Aorta (tissue), 5 donors: ENCODE data around the gene WNT7A. TPM values are rescaled to one million over a fixed set of nuclear protein-coding genes. Genes with fewer than 3 reads are reported as not detected.

Experiments used
- ATAC-seq: fragments of 200-7000 bp; cut with Tn5 transposase; one replicate; pipeline ENCODE4 v1.9.1; 2022; ENCODE audit warnings: moderate library complexity; ENCODE audit not compliant: low FRiP score
- DNase-seq, 2 donors: peaks; one replicate each; pipeline ENCODE4 v3.0.0-alpha.2; 2020
- H3K27ac ChIP-seq, 2 donors: one replicate each; pipeline ENCODE4 v1.5.1; 2013; ENCODE audit warnings: low read length in 2 of 2, mild to moderate bottlenecking in 2 of 2, moderate library complexity in 2 of 2, control low read depth in 1 of 2, inconsistent platforms in 1 of 2, low read depth in 1 of 2
- H3K27me3 ChIP-seq, 2 donors: one replicate each; pipeline ENCODE4 v1.6.1; 2013; ENCODE audit warnings: control low read depth in 1 of 2, low read length in 1 of 2, mild to moderate bottlenecking in 1 of 2, moderate library complexity in 1 of 2; ENCODE audit not compliant: insufficient read depth in 2 of 2, control insufficient read depth in 1 of 2
- H3K36me3 ChIP-seq, 2 donors: one replicate each; pipeline ENCODE4 v1.6.1; 2013; ENCODE audit warnings: control low read depth in 1 of 2, low read length in 1 of 2, mild to moderate bottlenecking in 1 of 2; ENCODE audit not compliant: insufficient read depth in 2 of 2, control insufficient read depth in 1 of 2
- H3K4me1 ChIP-seq, 2 donors: one replicate each; pipeline ENCODE4 v1.6.1; 2013; ENCODE audit warnings: low read length in 2 of 2, control low read depth in 1 of 2, mild to moderate bottlenecking in 1 of 2, moderate library complexity in 1 of 2; ENCODE audit not compliant: insufficient read depth in 2 of 2, control insufficient read depth in 1 of 2
- H3K4me3 ChIP-seq, 2 donors: one replicate each; pipeline ENCODE4 v1.5.1; 2013; ENCODE audit warnings: low read length in 2 of 2, control low read depth in 1 of 2, mild to moderate bottlenecking in 1 of 2
- H3K9me3 ChIP-seq: one replicate; pipeline ENCODE4 v1.6.1; 2013; ENCODE audit warnings: mild to moderate bottlenecking, low read length; ENCODE audit not compliant: control insufficient read depth
- WGBS, 2 donors: extraction: QIAGEN DNeasy Blood & Tissue Kit; methylation state at CpG; one replicate each; pipeline ENCODE4 v1.1.7; 2013; 5-methylcytosine and 5-hydroxymethylcytosine counted together
- intact Hi-C, 2 donors: fragments of 100-400 bp; cut with DNase I; formaldehyde crosslinking; loops; one replicate each; pipeline versions ENCODE4 v1.14.2 to v1.15.0; 2022
- polyA plus RNA-seq, 2 donors: library from polyadenylated mRNA; stranded (reverse); fragments of 200-250 nt; gene quantifications; one replicate each; pipeline ENCODE4 v1.2.3, GENCODE V29; 2013
- total RNA-seq, 2 donors: library from RNA; stranded (reverse); fragmentation: NEBNext Ultra II Directional; extraction: Animal tissue kit (Norgen Biotek cat#: 25700); gene quantifications; one replicate each; pipeline ENCODE4 v1.2.1, GENCODE V29; 2021
- donor health status: healthy with polysubstance abuse.
- donor health status: Bipolar disorder and iron deficiency.
- donor health status: DM: no; HTN: no; CAD: no.
- donor health status: DM: no; HTN: no; CAD: no.
- donor health status: DM: yes; HTN: yes; CAD: no.

The WNT7A gene
- total and polyA plus RNA-seq, 4 donors: not detected

DNA sequence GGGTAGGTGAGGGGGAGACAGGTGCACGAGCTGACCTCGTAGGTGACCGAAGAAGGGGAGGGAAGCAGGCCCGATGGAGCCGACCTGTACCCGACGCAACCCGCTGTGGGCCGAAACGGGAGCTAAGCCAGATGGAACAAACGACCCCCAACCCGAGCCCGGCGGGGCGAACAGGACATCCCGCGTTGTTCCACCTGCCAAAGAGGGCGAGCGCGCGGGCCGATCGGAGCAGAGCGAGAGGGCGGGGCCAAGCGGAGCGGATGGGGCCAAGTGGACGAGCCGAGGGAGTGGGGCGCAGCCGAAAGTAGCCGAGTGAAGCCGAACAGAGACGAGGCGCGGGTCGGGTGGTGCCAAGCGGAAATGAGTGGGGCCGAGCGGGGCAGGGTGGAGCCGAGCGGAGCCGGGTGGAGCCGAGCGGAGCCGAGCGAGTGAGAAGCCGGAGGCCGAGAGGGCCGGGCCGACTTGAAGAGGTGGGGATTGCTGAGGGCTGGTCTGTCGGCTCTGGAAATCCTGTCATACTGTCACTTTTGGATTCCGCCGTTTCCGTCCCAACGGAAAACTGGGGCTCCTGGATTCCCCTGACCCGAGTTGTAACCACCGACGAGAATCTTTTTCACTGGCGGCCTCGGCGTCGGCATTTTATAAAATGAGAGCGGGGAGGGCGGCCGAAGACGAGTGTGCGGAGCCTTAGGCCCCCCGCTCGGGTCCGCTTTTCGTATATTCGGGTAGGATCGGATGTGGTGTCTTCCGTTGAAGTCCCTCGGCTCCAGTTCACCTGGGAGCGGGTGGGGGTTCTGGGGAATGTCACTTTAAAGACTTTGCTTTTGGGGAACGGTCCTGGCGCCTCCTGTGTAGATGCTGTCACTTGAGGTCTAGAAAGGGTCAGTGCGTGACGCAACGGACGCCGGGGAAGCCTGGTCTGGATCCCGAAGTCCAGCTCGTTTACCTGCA lies 15.6 kb upstream of the WNT7A start:
- Histone ChIP-seq H3K9me3 (no peaks in the 10 kb centered on the region), H3K4me1 (no peaks in the 10 kb centered on the region), H3K27ac (no peak overlapping the region), H3K4me3 (peak overlapping the region; percentile 32 to 72), H3K27me3 (no peaks in the 10 kb centered on the region), H3K36me3 (no peaks in the 10 kb centered on the region)
- intact Hi-C loops: loop anchor here (5.0 to 10.0 kb wide), 8 partner anchors 227 to 759 kb away; partner anchors contain the start of genes LSM3 (in 2 of the 2), XPC (in 2 of the 2), CCDC174 (in 1 of the 2) and CHCHD4 (in 1 of the 2)
- ATAC-seq (peak; percentile 98), DNase-seq (peak; percentile 96 to 99)
- WGBS, 2 donors: 1% methylated on average over 73 to 86 of the region's 86 CpGs

DNA sequence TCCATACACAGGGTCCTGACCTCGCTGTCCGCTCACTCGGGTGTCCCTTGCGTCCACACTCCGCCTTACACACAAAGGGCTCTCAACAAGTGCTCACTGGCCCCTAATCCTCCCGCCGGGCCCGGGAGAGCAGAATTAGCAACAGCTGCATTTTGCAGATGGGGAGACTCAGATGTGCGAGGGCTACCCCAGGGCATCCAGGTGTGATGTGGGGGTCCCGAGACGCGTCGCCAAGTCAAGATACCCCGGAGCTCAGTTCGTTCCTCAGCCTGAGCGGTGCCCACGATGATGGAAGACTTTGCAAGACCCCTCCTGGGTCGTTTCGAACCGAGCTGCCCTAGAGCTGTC lies 14.9 kb upstream of the WNT7A start:
- no peak overlapping the region for H3K27ac ChIP-seq
- WGBS, 2 donors: 28% methylated on average over 20 of the region's 20 CpGs
- intact Hi-C loops: loop anchor here (5.0 to 10.0 kb wide), 8 partner anchors 228 to 760 kb away; partner anchors contain the start of genes LSM3 (in 2 of the 2), XPC (in 2 of the 2), CCDC174 (in 1 of the 2) and CHCHD4 (in 1 of the 2)
- H3K36me3 ChIP-seq: no peaks in the 10 kb centered on the region
- peak overlapping the region in 1 of 2 donors; percentile 4 for H3K4me3 ChIP-seq
- no peaks in the 10 kb centered on the region for H3K9me3 ChIP-seq
- H3K27me3 ChIP-seq: no peaks in the 10 kb centered on the region
- no peak for ATAC-seq
- no peak for DNase-seq
- H3K4me1 ChIP-seq: no peaks in the 10 kb centered on the region

DNA sequence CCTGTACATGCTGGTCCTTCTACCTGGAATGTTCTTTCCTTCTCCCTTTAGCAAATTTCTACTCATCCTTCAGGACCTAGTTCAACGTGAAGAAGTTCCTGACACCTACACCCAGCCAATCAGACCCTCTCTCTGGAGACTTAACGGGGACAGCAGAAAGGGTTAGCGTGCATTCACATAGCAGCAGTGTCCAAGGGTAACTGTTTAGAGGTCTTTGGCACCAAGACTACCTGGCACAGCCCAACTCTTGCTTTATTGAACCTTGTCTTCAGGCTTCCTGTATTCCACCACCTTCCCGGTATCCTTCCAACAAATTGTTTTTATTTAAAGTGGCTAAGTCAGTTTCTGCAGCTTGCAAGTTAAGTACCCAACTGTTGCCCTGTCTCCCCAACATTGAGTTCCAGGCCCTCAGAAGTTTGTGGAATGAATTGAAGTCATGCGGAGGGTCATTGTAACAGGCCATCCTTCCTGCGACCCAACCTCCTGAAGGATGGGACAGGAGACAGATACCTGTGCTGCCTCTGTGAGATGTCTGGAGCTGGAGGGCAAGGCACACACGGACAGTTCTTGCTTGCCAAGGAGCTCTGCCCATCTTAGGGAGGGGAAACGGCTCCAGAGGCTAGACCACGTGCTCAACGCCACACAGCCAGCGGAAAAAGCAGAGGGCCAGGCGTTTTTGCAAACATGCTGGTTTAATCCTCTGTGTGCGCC lies 14.4 kb upstream of the WNT7A start:
- ATAC-seq (no peak), DNase-seq (no peak)
- no peaks in the 10 kb centered on the region for H3K4me1 ChIP-seq
- no peak overlapping the region for H3K4me3 ChIP-seq
- H3K9me3 ChIP-seq: no peaks in the 10 kb centered on the region
- intact Hi-C loops: loop anchor here (10.0 kb wide), 3 partner anchors 281 to 761 kb away; partner anchors contain the start of genes LSM3 (in 2 of the 2), XPC (in 2 of the 2) and CCDC174 (in 1 of the 2)
- H3K27ac ChIP-seq: no peak overlapping the region
- WGBS, 2 donors: 47 to 56% methylated on average over 13 of the region's 13 CpGs
- H3K36me3 ChIP-seq: no peaks in the 10 kb centered on the region
- no peaks in the 10 kb centered on the region for H3K27me3 ChIP-seq

GRCh38 chr3:13892304-13892703 lies 12.4 kb upstream of the WNT7A start:
- Histone ChIP-seq H3K27ac (no peak overlapping the region), H3K4me1 (no peaks in the 10 kb centered on the region), H3K4me3 (no peak overlapping the region), H3K36me3 (no peaks in the 10 kb centered on the region), H3K27me3 (no peaks in the 10 kb centered on the region), H3K9me3 (no peaks in the 10 kb centered on the region)
- intact Hi-C loops: loop anchor here (10.0 kb wide), 3 partner anchors 282 to 762 kb away; partner anchors contain the start of genes LSM3 (in 2 of the 2), XPC (in 2 of the 2) and CCDC174 (in 1 of the 2)
- DNase-seq: no peak
- 95 to 98% methylated on average over 2 of the region's 2 CpGs for WGBS, 2 donors
- ATAC-seq: no peak

DNA sequence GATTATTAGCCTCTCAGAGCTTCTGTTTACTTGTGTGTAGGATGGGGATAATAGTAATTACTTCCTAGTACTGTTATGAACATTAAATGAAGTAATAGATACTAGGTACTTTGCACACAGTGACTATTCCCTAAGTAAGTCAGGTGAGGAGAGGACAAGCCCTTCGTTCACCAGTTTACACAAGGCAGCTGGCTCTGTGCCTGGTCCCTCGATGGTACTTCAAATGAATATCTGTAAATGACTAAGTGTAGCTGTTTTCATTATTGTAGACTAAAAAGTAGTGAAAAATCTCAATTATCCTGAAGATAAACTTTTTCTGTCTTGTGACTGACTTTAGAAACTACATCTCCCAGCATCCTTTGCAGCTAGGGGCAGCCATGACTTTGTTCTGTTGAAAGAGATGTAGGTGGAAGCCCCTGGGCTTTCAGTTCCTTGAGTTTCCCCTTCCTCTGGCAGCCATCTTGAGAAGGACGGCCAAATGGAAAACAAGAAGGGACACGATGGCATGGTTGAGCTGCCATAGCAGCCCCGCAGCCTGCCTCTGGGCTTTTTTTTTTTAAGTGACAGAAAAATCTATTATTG lies 11.7 kb upstream of the WNT7A start:
- WGBS, 2 donors: 70 to 77% methylated on average over 5 of the region's 5 CpGs
- Histone ChIP-seq H3K9me3 (no peaks in the 10 kb centered on the region), H3K4me3 (no peak overlapping the region), H3K36me3 (no peaks in the 10 kb centered on the region), H3K27me3 (no peaks in the 10 kb centered on the region), H3K4me1 (no peaks in the 10 kb centered on the region), H3K27ac (no peak overlapping the region)
- DNase-seq (no peak), ATAC-seq (no peak)
- intact Hi-C loops: loop anchor here (10.0 kb wide), 3 partner anchors 283 to 763 kb away; partner anchors contain the start of genes LSM3 (in 2 of the 2), XPC (in 2 of the 2) and CCDC174 (in 1 of the 2)

DNA sequence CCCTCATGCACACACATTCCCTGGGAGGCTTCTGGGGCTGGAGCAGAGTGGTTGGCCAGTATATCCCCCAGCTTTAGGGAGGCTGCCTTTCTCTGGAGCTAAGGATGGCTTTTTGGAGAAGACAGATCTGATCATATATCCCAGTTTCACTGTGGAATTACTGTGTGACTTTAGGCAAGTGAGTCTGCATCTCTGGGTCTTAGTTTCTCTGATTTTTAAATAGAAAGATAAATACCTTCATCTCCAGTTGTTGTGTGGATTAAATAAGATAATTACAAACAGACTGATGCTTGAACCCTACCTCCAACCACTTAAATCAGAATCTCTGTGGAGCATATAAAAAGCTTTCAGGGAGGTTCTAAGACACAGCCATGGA lies 11.1 kb upstream of the WNT7A start:
- Histone ChIP-seq H3K4me1 (no peaks in the 10 kb centered on the region), H3K27me3 (no peaks in the 10 kb centered on the region), H3K9me3 (no peaks in the 10 kb centered on the region), H3K36me3 (no peaks in the 10 kb centered on the region), H3K4me3 (no peak overlapping the region), H3K27ac (no peak overlapping the region)
- DNase-seq: no peak
- intact Hi-C loops: loop anchor here (10.0 kb wide), 3 partner anchors 284 to 764 kb away; partner anchors contain the start of genes LSM3 (in 2 of the 2), XPC (in 2 of the 2) and CCDC174 (in 1 of the 2)
- no peak for ATAC-seq

DNA sequence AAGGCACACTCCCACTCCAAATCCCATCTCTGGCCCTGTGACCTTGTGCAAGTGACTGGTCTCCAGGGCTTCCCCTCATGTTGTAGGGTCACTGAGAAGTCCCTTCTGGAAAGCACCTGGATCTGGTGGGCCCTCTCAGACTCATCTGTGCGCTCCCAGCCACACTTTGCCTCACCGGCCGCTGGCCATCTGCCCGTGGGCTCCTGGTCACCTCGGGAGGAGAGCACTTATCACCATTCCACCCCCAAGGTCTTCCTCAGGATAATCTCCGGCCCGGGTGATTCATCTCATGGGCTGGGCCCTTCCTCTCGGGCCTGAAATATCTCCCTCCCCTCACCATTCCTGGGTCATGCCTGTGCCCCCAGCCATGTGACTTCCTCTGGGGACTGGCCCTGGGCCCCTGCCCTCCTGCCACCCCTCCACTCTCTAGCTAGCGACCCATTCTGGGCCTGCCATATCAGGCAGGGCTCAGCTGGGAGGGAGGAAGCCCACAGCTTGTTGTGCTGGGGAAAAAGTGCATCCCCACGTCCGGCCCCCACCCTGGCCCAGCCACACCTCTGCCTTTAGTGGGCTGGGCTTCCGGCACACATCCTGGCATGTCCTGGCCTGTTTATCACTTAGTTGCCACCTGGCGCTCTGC lies 10.6 kb upstream of the WNT7A start:
- Histone ChIP-seq H3K27me3 (no peaks in the 10 kb centered on the region), H3K36me3 (no peaks in the 10 kb centered on the region), H3K4me3 (no peak overlapping the region), H3K9me3 (no peaks in the 10 kb centered on the region), H3K27ac (no peak overlapping the region), H3K4me1 (no peaks in the 10 kb centered on the region)
- WGBS, 2 donors: 62 to 66% methylated on average over 13 of the region's 13 CpGs
- ATAC-seq: no peak
- intact Hi-C loops: loop anchor here (10.0 kb wide), 3 partner anchors 284 to 764 kb away; partner anchors contain the start of genes LSM3 (in 2 of the 2), XPC (in 2 of the 2) and CCDC174 (in 1 of the 2)
- no peak for DNase-seq

- H3K4me3 ChIP-seq: no peak overlapping the region
- H3K27me3 ChIP-seq: no peaks in the 10 kb centered on the region
- H3K4me1 ChIP-seq: no peaks in the 10 kb centered on the region
- ATAC-seq: no peak
- intact Hi-C loops: loop anchor here (10.0 kb wide), 1 partner anchor 234 kb away; no protein-coding TSS in a partner anchor
- no peaks in the 10 kb centered on the region for H3K9me3 ChIP-seq
- DNase-seq: no peak
- WGBS, 2 donors: 68 to 79% methylated on average over 1 of the region's 1 CpG
- H3K27ac ChIP-seq: no peak overlapping the region
- no peaks in the 10 kb centered on the region for H3K36me3 ChIP-seq
These were observed 8.7 kb upstream of the WNT7A start for GRCh38 chr3:13888576-13888975.
